GM12801 (cell line): ENCODE measurements around the gene ALCAM.

ENCODE experiments used
- TF ChIP-seq, protein P1 (sequence below): IDR thresholded peaks from one replicate; pipeline ENCODE4 v1.5.1; 2011; ENCODE audit warnings: control low read depth; ENCODE audit not compliant: insufficient read length; ENCODE audit errors: extremely low read depth

The ALCAM gene

GRCh38 chr3:105606016-105606415, 239.3 kb downstream of the ALCAM start:
- TF ChIP-seq, protein P1, sequence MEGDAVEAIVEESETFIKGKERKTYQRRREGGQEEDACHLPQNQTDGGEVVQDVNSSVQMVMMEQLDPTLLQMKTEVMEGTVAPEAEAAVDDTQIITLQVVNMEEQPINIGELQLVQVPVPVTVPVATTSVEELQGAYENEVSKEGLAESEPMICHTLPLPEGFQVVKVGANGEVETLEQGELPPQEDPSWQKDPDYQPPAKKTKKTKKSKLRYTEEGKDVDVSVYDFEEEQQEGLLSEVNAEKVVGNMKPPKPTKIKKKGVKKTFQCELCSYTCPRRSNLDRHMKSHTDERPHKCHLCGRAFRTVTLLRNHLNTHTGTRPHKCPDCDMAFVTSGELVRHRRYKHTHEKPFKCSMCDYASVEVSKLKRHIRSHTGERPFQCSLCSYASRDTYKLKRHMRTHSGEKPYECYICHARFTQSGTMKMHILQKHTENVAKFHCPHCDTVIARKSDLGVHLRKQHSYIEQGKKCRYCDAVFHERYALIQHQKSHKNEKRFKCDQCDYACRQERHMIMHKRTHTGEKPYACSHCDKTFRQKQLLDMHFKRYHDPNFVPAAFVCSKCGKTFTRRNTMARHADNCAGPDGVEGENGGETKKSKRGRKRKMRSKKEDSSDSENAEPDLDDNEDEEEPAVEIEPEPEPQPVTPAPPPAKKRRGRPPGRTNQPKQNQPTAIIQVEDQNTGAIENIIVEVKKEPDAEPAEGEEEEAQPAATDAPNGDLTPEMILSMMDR = no peak

DNA sequence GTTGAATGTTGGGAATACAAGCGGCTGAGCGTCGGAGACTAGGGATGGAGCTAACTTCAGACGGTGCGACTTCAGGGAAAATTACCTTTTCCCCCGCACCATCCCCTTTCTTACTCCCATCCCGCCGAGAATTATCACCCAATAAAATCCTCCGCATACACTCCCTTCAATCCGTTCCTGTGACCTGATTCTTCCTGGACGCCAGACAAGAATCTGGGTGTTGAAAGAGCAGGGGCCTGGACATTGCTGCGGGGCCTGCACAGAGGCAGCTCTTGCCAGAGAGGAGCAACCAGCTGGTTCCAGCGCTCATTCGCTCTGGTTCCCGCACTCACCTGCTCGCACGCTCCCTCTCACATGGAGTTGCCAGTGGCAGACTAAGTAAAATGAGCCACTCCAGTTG, 241.9 kb downstream of the ALCAM start:
- TF ChIP-seq, protein P1 = no peak

DNA sequence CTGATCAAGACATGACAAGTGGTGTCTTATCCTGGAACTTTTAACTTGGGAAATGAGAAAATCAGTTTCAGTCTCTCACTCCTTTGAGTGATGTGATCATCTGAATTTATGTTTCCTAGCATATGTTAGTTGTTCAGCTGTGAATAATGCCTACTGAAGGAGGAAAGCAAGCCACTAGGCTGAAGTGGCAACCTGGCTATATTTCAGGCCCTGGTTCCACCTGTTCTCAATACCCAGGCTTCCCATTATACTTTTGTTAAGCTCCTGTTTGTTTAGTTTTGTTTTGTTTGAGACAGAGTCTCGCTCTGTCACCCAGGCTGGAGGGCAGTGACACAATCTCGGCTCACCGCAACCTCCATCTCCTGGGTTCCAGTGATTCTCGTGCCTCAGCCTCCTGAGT, 243.8 kb downstream of the ALCAM start:
- TF ChIP-seq, protein P1 = no peak

GRCh38 chr3:105611304-105612192, 244.8 kb downstream of the ALCAM start:
- TF ChIP-seq, protein P1 = no peak

DNA sequence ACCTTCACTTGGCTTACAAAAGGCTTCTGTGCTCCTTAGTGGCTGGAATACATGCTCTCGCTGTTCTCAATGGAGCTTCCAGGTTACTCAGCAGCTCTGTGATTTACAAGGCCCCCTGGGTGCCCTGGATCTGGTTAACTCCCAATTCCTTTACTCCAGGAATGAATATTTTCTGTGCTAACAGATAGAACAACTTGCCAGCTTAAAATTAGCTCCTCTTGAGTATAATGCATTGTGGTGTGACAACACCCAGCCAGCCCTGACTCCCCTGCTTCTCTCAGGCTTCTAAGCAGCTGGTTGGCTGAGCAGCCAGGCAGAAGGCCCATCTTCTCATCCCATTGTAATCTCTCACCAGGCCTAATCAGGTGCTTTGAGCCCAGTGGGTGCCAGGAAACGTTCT, 246.4 kb downstream of the ALCAM start:
- TF ChIP-seq, protein P1 = no peak

- TF ChIP-seq, protein P1 = no peak
These were observed 247.8 kb downstream of the ALCAM start for GRCh38 chr3:105614288-105615030.

- TF ChIP-seq, protein P1 = no peak
These were observed 249.1 kb downstream of the ALCAM start for GRCh38 chr3:105615814-105616213.
